ENCODE results near the gene MKNK1.

MKNK1 gene

DNA sequence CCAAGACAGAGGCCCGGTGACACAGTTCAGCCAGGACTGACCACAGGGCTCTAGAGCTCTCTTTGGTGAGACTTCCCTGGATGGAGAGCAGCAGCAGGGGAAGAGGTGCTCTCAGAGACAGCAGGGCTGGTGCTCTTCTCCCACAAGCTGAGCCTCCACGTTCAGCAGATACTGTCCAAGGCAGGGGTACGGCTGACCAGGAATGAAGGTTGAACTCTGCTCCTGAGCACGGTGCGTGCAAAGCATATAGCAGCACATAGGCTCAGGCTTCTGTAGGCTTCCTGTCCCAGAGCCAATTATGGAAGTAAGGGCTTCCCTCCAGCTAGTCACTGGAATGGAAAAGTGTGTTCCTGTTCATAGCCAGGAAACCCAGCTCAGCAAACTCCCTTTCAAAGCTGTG, 90.5 kb downstream of the MKNK1 start:
- intact Hi-C loops (cut with DNase I), result no loop called here

DNA sequence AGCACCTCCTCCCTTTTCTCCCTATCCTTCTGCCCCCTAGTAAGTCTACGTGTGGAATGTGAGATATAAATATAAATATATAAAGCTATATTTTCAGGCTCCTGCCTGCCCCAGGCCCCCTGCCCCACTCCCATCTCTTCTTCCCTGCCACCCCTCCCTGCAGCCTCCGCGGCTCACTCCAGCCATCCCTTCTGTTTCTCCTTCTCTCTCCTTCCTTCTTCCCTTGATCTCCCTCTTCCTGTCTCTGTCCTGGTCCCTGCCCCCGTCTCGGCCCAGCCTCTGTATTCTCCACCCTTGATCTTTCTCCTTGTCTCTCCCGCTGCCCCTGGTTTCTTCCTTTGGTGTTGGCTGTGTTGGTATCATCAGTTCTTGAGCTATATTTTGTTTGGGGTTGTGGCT, 91.3 kb downstream of the MKNK1 start:
- intact Hi-C loops (cut with DNase I), result no loop called here
- peak in 1 of 10 donors; percentile 50 for DNase-seq

More for the DNA sequence above, 90.5 kb downstream of the MKNK1 start:
- peak in 1 of 10 donors; percentile 0 for DNase-seq

DNA sequence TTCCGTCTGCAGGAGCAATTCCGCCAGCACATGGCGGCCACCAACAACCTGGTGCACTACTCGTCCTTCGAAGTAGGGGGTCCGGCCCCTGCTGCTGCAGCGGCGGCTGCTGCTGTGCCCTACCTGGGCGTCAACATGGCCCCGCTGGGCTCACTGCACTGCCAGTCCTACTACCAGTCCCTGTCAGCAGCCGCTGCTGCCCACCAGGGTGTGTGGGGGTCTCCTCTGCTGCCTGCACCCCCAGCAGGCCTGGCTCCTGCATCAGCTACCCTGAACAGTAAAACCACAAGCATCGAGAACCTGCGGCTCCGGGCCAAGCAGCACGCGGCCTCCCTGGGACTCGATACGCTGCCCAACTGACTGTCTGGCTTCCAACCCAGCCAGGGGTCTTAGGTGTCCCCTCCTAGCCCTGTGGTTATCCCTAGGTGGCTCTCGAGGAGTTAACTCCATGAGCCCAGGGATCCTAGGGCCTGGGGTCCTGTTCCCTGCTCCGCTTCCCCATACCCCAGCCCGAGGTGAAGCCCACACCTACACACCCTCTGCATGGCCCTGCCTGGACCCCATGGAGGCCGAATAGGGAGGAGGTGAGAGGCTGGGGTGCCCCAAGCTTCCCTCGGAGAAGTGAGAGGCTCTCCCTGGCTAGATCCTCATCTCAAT, 91.8 kb downstream of the MKNK1 start:
- intact Hi-C loops (cut with DNase I), result no loop called here
- DNase-seq, result peak in 2 of 10 donors; percentile 37 to 63

- peak in 1 of 10 donors; percentile 73 for DNase-seq
- intact Hi-C loops (cut with DNase I), result no loop called here
These were observed 93.1 kb downstream of the MKNK1 start for GRCh38 chr1:46510998-46511365.

- peak in 1 of 10 donors; percentile 61 for DNase-seq
- intact Hi-C loops (cut with DNase I), result no loop called here
These were observed 93.6 kb downstream of the MKNK1 start for GRCh38 chr1:46510341-46510997.

GRCh38 chr1:46508757-46509156, 95.3 kb downstream of the MKNK1 start:
- intact Hi-C loops (cut with DNase I), result no loop called here
- DNase-seq, result peak in 1 of 10 donors; percentile 27
